RWPE1 (cell line): ENCODE results near the gene ACAA1.

ENCODE experiments used
- CTCF ChIA-PET: fragments of 350-600 bp; sonication (Branson Sonifier 250); formaldehyde crosslinking; extraction: SDS; loops from one replicate; lab custom pipeline; 2021; lab: Yijun Ruan, JAX
- POLR2A ChIA-PET: fragments of 400-600 bp; formaldehyde crosslinking; extraction: SDS; loops from one replicate; lab custom pipeline; 2020; ENCODE audit warnings: antibody characterized with exemption; ENCODE audit not compliant: low non-redundant PET; lab: Yijun Ruan, JAX
- DNase-seq: peaks from one replicate; pipeline ENCODE4 v3.0.0; 2012; ENCODE audit warnings: low spot score
- H3K27ac ChIP-seq: fragments of 450-650 bp; 2 replicates; pipeline ENCODE4 v1.5.1; 2017
- CTCF ChIP-seq: fragments of 450-650 bp; conservative IDR thresholded peaks from 2 replicates; pipeline ENCODE4 v1.5.1; 2017; ENCODE audit warnings: low read depth, mild to moderate bottlenecking

ACAA1 gene

DNA sequence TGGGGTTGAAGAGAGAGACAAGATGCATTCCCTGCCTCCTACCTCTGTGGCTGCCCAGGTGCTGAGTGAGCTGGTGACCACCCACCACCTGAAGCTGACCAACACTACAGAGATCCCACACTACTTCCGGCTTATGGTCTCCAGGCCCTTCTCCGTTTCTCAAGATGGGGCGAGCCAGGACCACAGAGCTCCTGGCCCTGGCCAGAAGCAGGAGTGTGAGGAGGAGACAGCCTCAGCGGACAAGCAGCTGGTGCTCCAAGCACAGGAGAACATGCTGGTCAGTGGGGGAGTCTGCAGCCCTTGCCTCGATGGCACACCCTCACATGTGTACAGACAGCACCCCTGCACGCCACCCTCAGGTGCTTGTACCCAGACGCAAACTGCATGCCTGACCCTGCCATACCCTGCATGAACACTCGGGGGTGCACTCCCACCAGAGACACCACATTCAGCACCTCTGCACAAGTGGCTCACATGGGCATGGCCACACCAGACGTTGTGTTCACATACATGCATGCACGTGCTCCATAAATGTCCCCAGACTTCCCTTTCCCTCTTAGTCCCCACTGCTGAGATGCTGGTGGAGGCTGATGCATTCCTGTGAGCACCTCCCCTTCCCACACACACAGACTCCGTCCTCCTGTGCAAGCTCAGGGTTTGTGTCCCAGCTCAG, 19.0 kb downstream of the ACAA1 start:
- TF ChIP-seq CTCF = peak; percentile 51
- CTCF ChIA-PET = interaction anchor here (0.6 to 1.3 kb wide), 4 partner anchors 70 to 130 kb away, joined by 3 to 4 read pairs (median 4); no protein-coding TSS in a partner anchor
- H3K27ac ChIP-seq = no peak overlapping the region
- DNase-seq = no peak
- POLR2A ChIA-PET = no interaction called here

DNA sequence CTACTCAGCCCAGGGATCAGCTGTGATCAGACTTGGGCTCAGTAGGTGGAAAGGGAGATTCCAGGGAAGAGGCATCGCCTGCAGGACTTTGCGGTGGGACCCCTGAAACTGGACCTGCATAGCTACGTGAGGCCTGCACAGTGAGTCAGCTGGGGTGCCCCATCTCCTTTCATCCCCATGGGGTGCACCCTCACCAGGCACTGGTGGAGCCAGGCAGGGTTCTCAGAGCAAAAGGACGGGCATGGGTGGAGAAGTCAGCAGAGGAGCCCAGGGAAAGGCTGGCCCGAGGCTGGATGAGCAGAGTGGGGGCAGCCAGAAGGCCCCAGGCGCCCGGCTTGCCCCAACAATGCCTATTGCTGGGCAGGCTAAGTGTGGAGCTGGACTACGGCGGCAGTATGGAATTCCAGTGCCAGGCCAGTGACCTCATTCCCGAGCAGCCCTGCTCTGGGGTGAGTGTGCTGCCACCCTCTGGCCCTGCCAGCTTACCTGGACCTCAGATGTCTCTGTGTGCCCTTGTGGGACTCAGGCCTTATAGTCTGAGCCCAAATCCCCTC, 19.7 kb downstream of the ACAA1 start:
- no peak for TF ChIP-seq CTCF
- ChIA-PET POLR2A (no interaction called here), CTCF (interaction anchor here (0.6 to 1.6 kb wide), 6 partner anchors 70 to 131 kb away, joined by 3 to 5 read pairs (median 4); no protein-coding TSS in a partner anchor)
- no peak overlapping the region for H3K27ac ChIP-seq
- DNase-seq = no peak

GRCh38 chr3:38116471-38117162, 20.3 kb downstream of the ACAA1 start:
- TF ChIP-seq CTCF = no peak
- no peak overlapping the region for H3K27ac ChIP-seq
- ChIA-PET POLR2A (no interaction called here), CTCF (interaction anchor here (0.6 to 1.6 kb wide), 4 partner anchors 97 to 131 kb away, joined by 4 to 5 read pairs (median 4); no protein-coding TSS in a partner anchor)
- no peak for DNase-seq

- ChIA-PET POLR2A (no interaction called here), CTCF (interaction anchor here (1.6 kb wide), 2 partner anchors 12 to 112 kb away, joined by 4 to 5 read pairs; no protein-coding TSS in a partner anchor)
- TF ChIP-seq CTCF = no peak
- no peak overlapping the region for H3K27ac ChIP-seq
- DNase-seq = no peak
Measured at GRCh38 chr3:38115645-38116427, 21.1 kb downstream of the ACAA1 start.

- no peak for DNase-seq
- POLR2A ChIA-PET = no interaction called here
- CTCF ChIA-PET = interaction anchor here (1.6 kb wide), 1 partner anchor 13 kb away, joined by 4 read pairs; no protein-coding TSS in a partner anchor
- H3K27ac ChIP-seq = no peak overlapping the region
- no peak for TF ChIP-seq CTCF
Measured at GRCh38 chr3:38114875-38115644, 21.9 kb downstream of the ACAA1 start.
